SK-N-SH (cell line): ENCODE results near the gene DDX1.

Experiments
- CTCF ChIP-seq: fragments of 200-600 bp; sonication (generic); IDR thresholded peaks from 2 replicates; pipeline ENCODE4 v1.6.1; 2017; ENCODE audit warnings: antibody characterized with exemption, mild to moderate bottlenecking, moderate library complexity
- EP300 ChIP-seq, 2 experiments: IDR thresholded peaks; 2 replicates each; pipeline versions ENCODE4 v1.4.0 to v1.6.1; 2012; ENCODE audit warnings: borderline replicate concordance in 1 of 2, low read depth in 1 of 2, low read length in 1 of 2
- IRF3 ChIP-seq: fragments of 150-350 bp; IDR thresholded peaks from 2 replicates; pipeline ENCODE4 v1.6.1; 2016; ENCODE audit warnings: mild to moderate bottlenecking, low read depth, low read length
- JUND ChIP-seq: IDR thresholded peaks from 2 replicates; pipeline ENCODE4 v1.4.0; 2012
- MXI1 ChIP-seq: IDR thresholded peaks from 2 replicates; pipeline ENCODE4 v1.6.1; 2012; ENCODE audit warnings: mild to moderate bottlenecking, low read depth, low read length, improper control_type of control experiment
- NRF1 ChIP-seq: IDR thresholded peaks from 2 replicates; pipeline ENCODE4 v1.6.1; 2012; ENCODE audit warnings: low read depth, mild to moderate bottlenecking, low read length
- POLR2AphosphoS5 ChIP-seq: IDR thresholded peaks from 2 replicates; pipeline ENCODE4 v1.6.1; 2012; ENCODE audit warnings: low read depth, low read length
- REST ChIP-seq: IDR thresholded peaks from 2 replicates; pipeline ENCODE4 v1.6.1; 2012; ENCODE audit warnings: mild to moderate bottlenecking, low read depth, low read length, moderate library complexity
- RFX5 ChIP-seq: IDR thresholded peaks from 2 replicates; pipeline ENCODE4 v1.6.1; 2012; ENCODE audit warnings: mild to moderate bottlenecking, improper control_type of control experiment, low read length
- SMC3 ChIP-seq: IDR thresholded peaks from 2 replicates; pipeline ENCODE4 v1.6.1; 2012; ENCODE audit warnings: low read depth, low read length, improper control_type of control experiment
- TAF1 ChIP-seq: IDR thresholded peaks from 2 replicates; pipeline ENCODE4 v1.6.1; 2012; ENCODE audit warnings: low read depth, mild to moderate bottlenecking, low read length, moderate library complexity, borderline replicate concordance
- USF2 ChIP-seq: fragments of 150-350 bp; IDR thresholded peaks from 2 replicates; pipeline ENCODE4 v1.6.1; 2017; ENCODE audit warnings: antibody characterized with exemption, low read length, low read depth, borderline replicate concordance
- YY1 ChIP-seq: IDR thresholded peaks from 2 replicates; pipeline ENCODE4 v1.4.0; 2012; ENCODE audit warnings: low read depth, mild to moderate bottlenecking
- ZBTB33 ChIP-seq: IDR thresholded peaks from 2 replicates; pipeline ENCODE4 v1.4.0; 2012; ENCODE audit warnings: low read depth, borderline replicate concordance

GRCh38 chr2:15647622-15648590 is 56.2 kb downstream of the DDX1 start:
- TF ChIP-seq CTCF, result no peak
- TF ChIP-seq TAF1, result no peak
- TF ChIP-seq ZBTB33, result no peak
- TF ChIP-seq IRF3, result no peak
- no peak for TF ChIP-seq USF2
- no peak for TF ChIP-seq MXI1
- no peak for TF ChIP-seq EP300 (IDR thresholded peaks at IDR 0.05; ENCODE audit: borderline replicate concordance in 1 of 2, low read depth in 1 of 2, low read length in 1 of 2)
- TF ChIP-seq SMC3, result no peak
- TF ChIP-seq NRF1, result no peak
- no peak for TF ChIP-seq JUND
- no peak for TF ChIP-seq RFX5
- no peak for TF ChIP-seq POLR2AphosphoS5
- TF ChIP-seq YY1, result no peak
- TF ChIP-seq REST, result no peak
